Mesenchymal stem cell (in vitro differentiated cells and primary cell): ENCODE results near the gene KCNIP4.

Source experiments
- DNase-seq: peaks from one replicate; pipeline ENCODE4 v3.0.0-alpha.2; 2013
- H2AFZ ChIP-seq: one replicate; pipeline ENCODE4 v1.6.1; 2013; ENCODE audit warnings: low read depth, mild to moderate bottlenecking, control low read depth, inconsistent platforms, low read length, moderate library complexity
- H2AK5ac ChIP-seq: 2 replicates; pipeline ENCODE4 v1.6.1; 2013; ENCODE audit warnings: low read length, moderate library complexity, mild to moderate bottlenecking, inconsistent platforms; ENCODE audit not compliant: severe bottlenecking
- H2BK120ac ChIP-seq: one replicate; pipeline ENCODE4 v1.6.1; 2013; ENCODE audit warnings: low read depth, mild to moderate bottlenecking, inconsistent platforms, low read length, moderate library complexity
- H2BK12ac ChIP-seq, 2 experiments: one replicate each; pipeline ENCODE4 v1.6.1; 2013; ENCODE audit warnings: inconsistent platforms in 2 of 2, low read length in 2 of 2, mild to moderate bottlenecking in 2 of 2, moderate library complexity in 2 of 2, control low read depth in 1 of 2
- H2BK15ac ChIP-seq: one replicate; pipeline ENCODE4 v1.6.1; 2013; ENCODE audit warnings: mild to moderate bottlenecking, low read depth, inconsistent platforms; ENCODE audit not compliant: poor library complexity, severe bottlenecking
- H2BK5ac ChIP-seq: 2 replicates; pipeline ENCODE4 v1.6.1; 2013; ENCODE audit warnings: low read depth, mild to moderate bottlenecking, low read length, control low read depth, inconsistent platforms; ENCODE audit not compliant: poor library complexity, severe bottlenecking
- H3K14ac ChIP-seq, 2 experiments: one replicate each; pipeline ENCODE4 v1.6.1; 2013; ENCODE audit warnings: inconsistent platforms in 2 of 2, low read length in 2 of 2, control low read depth in 1 of 2, mild to moderate bottlenecking in 1 of 2, moderate library complexity in 1 of 2
- H3K18ac ChIP-seq, 2 experiments: one replicate each; pipeline ENCODE4 v1.6.1; 2013; ENCODE audit warnings: inconsistent platforms in 2 of 2, low read length in 2 of 2, control low read depth in 1 of 2, low read depth in 1 of 2, mild to moderate bottlenecking in 1 of 2
- H3K23ac ChIP-seq, 2 experiments: one replicate each; pipeline ENCODE4 v1.6.1; 2013; ENCODE audit warnings: inconsistent platforms in 2 of 2, low read length in 2 of 2, mild to moderate bottlenecking in 2 of 2, moderate library complexity in 2 of 2, control low read depth in 1 of 2
- H3K27ac ChIP-seq: 2 replicates; pipeline ENCODE4 v1.5.1; 2013; ENCODE audit warnings: mild to moderate bottlenecking, moderate library complexity, low read length, control low read depth, inconsistent platforms; ENCODE audit not compliant: poor library complexity, severe bottlenecking
- H3K27me3 ChIP-seq, 2 experiments: 2 replicates each; pipeline versions ENCODE4 v1.6.1 to v1.7.0; 2013; ENCODE audit warnings: low read length in 2 of 2, mild to moderate bottlenecking in 2 of 2, moderate library complexity in 2 of 2, control low read depth in 1 of 2, inconsistent platforms in 1 of 2; ENCODE audit not compliant: control insufficient read depth in 1 of 2, insufficient read depth in 1 of 2
- H3K36me3 ChIP-seq, 2 experiments: 2 replicates each; pipeline versions ENCODE4 v1.6.1 to v1.7.0; 2013; ENCODE audit warnings: low read length in 2 of 2, control low read depth in 1 of 2, inconsistent platforms in 1 of 2, low read depth in 1 of 2, mild to moderate bottlenecking in 1 of 2; ENCODE audit not compliant: insufficient read depth in 2 of 2, control insufficient read depth in 1 of 2
- H3K4ac ChIP-seq, 2 experiments: one replicate each; pipeline ENCODE4 v1.6.1; 2013; ENCODE audit warnings: inconsistent platforms in 2 of 2, low read length in 2 of 2, mild to moderate bottlenecking in 2 of 2, moderate library complexity in 2 of 2, control low read depth in 1 of 2, low read depth in 1 of 2
- H3K4me1 ChIP-seq: 2 replicates; pipeline ENCODE4 v1.6.1; 2013; ENCODE audit warnings: low read depth, low read length, control low read depth; ENCODE audit not compliant: control insufficient read depth, insufficient read depth
- H3K4me2 ChIP-seq: 2 replicates; pipeline ENCODE4 v1.6.1; 2013; ENCODE audit warnings: low read length, mild to moderate bottlenecking, inconsistent platforms; ENCODE audit not compliant: poor library complexity, severe bottlenecking
- H3K4me3 ChIP-seq, 2 experiments: 2 replicates each; pipeline versions ENCODE4 v1.5.1 to v1.7.0; 2013; ENCODE audit warnings: low read length in 2 of 2, mild to moderate bottlenecking in 2 of 2, control low read depth in 1 of 2, low read depth in 1 of 2; ENCODE audit not compliant: insufficient read depth in 1 of 2
- H3K79me1 ChIP-seq: replicated peaks from 2 replicates; pipeline ENCODE4 v1.6.1; 2013; ENCODE audit warnings: mild to moderate bottlenecking, control low read depth, low read length, inconsistent platforms; ENCODE audit not compliant: poor library complexity, severe bottlenecking
- H3K9ac ChIP-seq: 2 replicates; pipeline ENCODE4 v1.7.0; 2013; ENCODE audit warnings: mild to moderate bottlenecking, low read length, moderate library complexity
- H3K9me3 ChIP-seq: 2 replicates; pipeline ENCODE4 v1.7.0; 2013; ENCODE audit warnings: mild to moderate bottlenecking, low read length; ENCODE audit not compliant: control insufficient read depth
- H4K8ac ChIP-seq: one replicate; pipeline ENCODE4 v1.6.1; 2013; ENCODE audit warnings: inconsistent platforms, mild to moderate bottlenecking, low read length, moderate library complexity
- H4K91ac ChIP-seq: one replicate; pipeline ENCODE4 v1.6.1; 2013; ENCODE audit warnings: mild to moderate bottlenecking, low read length, inconsistent platforms
- WGBS: methylation state at CpG from one replicate; pipeline ENCODE4 v1.1.7; 2013; ENCODE audit warnings: mixed read lengths; 5-methylcytosine and 5-hydroxymethylcytosine counted together

The KCNIP4 gene

DNA sequence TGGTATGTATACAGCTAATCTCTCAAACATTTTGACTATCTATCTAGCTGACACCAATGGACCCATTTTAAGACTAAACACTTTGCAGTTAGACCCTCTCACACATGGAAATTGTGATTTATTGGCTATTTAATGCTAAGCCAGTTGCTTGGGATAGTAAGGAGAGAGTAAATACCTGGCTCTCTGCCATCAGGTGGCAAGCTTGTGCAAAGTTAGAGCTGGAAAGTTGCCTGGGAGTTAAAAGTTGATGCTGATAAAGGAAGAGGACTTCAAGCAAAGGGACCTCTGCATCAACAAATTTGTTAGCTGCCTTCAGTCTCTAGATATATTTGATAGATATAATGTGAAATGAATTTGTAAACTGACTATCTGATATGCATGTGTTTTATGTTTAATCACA is 1187.2 kb downstream of the KCNIP4 start:
- Histone ChIP-seq H3K27ac (no peak overlapping the region), H3K36me3 (no peaks in the 10 kb centered on the region), H3K4ac (no peak overlapping the region)

GRCh38 chr4:20760053-20760452 is 1188.5 kb downstream of the KCNIP4 start:
- Histone ChIP-seq H3K4me2 (no peak overlapping the region), H3K4me3 (no peak overlapping the region), H3K27ac (no peak overlapping the region), H3K27me3 (no peaks in the 10 kb centered on the region), H3K4ac (no peak overlapping the region), H3K79me1 (no peaks in the 10 kb centered on the region), H3K23ac (no peak overlapping the region), H4K8ac (no peak overlapping the region), H2BK5ac (no peak overlapping the region), H2AK5ac (no peak overlapping the region), H3K14ac (no peak overlapping the region), H3K9ac (no peak overlapping the region), H2AFZ (no peak overlapping the region), H2BK12ac (no peak overlapping the region), H2BK120ac (no peak overlapping the region), H3K9me3 (no peaks in the 10 kb centered on the region), H3K36me3 (no peaks in the 10 kb centered on the region), H3K18ac (no peak overlapping the region), H3K4me1 (peaks cover 2% of the 10 kb centered on the region), H4K91ac (no peak overlapping the region), H2BK15ac (no peak overlapping the region)
- WGBS, result no CpG with 5 or more reads among the region's 2 CpGs
- DNase-seq, result no peak

More for the DNA sequence above, 1187.2 kb downstream of the KCNIP4 start:
- no peak overlapping the region for H2BK12ac ChIP-seq
- no peak overlapping the region for H3K9ac ChIP-seq
- no peak for DNase-seq
- peaks cover 2% of the 10 kb centered on the region for H3K4me1 ChIP-seq
- H2BK120ac ChIP-seq, result no peak overlapping the region
- H2AFZ ChIP-seq, result no peak overlapping the region
- no peak overlapping the region for H2BK5ac ChIP-seq
- H3K4me2 ChIP-seq, result no peak overlapping the region
- no peak overlapping the region for H3K14ac ChIP-seq
- H4K91ac ChIP-seq, result no peak overlapping the region
- no peak overlapping the region for H3K4me3 ChIP-seq
- H3K27me3 ChIP-seq, result no peaks in the 10 kb centered on the region
- no peaks in the 10 kb centered on the region for H3K9me3 ChIP-seq
- no peak overlapping the region for H4K8ac ChIP-seq
- H3K18ac ChIP-seq, result no peak overlapping the region
- H3K79me1 ChIP-seq, result no peaks in the 10 kb centered on the region
- no peak overlapping the region for H3K23ac ChIP-seq
- H2AK5ac ChIP-seq, result no peak overlapping the region
- H2BK15ac ChIP-seq, result no peak overlapping the region

- H3K4me1 ChIP-seq, result no peaks in the 10 kb centered on the region
- no peak overlapping the region for H2AFZ ChIP-seq
- 71% methylated on average over 1 of the region's 1 CpG for WGBS
- no peaks in the 10 kb centered on the region for H3K9me3 ChIP-seq
- no peak for DNase-seq
- no peaks in the 10 kb centered on the region for H3K27me3 ChIP-seq
- no peak overlapping the region for H2BK5ac ChIP-seq
- no peaks in the 10 kb centered on the region for H3K79me1 ChIP-seq
- H2BK120ac ChIP-seq, result no peak overlapping the region
- H3K4me2 ChIP-seq, result no peak overlapping the region
- H2BK12ac ChIP-seq, result no peak overlapping the region
- H2BK15ac ChIP-seq, result no peak overlapping the region
- no peak overlapping the region for H3K27ac ChIP-seq
- H3K4ac ChIP-seq, result no peak overlapping the region
- no peak overlapping the region for H3K23ac ChIP-seq
- no peak overlapping the region for H3K4me3 ChIP-seq
- no peak overlapping the region for H3K14ac ChIP-seq
- no peak overlapping the region for H3K18ac ChIP-seq
- H4K91ac ChIP-seq, result no peak overlapping the region
- H4K8ac ChIP-seq, result no peak overlapping the region
- peaks cover 0 to 20% of the 10 kb centered on the region in 2 experiments for H3K36me3 ChIP-seq
- no peak overlapping the region for H3K9ac ChIP-seq
- H2AK5ac ChIP-seq, result no peak overlapping the region
Observed at GRCh38 chr4:20754036-20754435, 1194.5 kb downstream of the KCNIP4 start.

GRCh38 chr4:20752641-20753040 is 1195.9 kb downstream of the KCNIP4 start:
- Histone ChIP-seq H3K23ac (no peak overlapping the region), H3K4me2 (no peak overlapping the region), H2AFZ (no peak overlapping the region), H3K9me3 (no peaks in the 10 kb centered on the region), H3K4ac (no peak overlapping the region), H2BK12ac (no peak overlapping the region), H3K36me3 (peaks cover 0 to 20% of the 10 kb centered on the region in 2 experiments), H2BK120ac (no peak overlapping the region), H4K8ac (no peak overlapping the region), H3K27me3 (no peaks in the 10 kb centered on the region), H3K18ac (no peak overlapping the region), H3K4me3 (no peak overlapping the region), H3K14ac (no peak overlapping the region), H3K79me1 (no peaks in the 10 kb centered on the region), H3K27ac (no peak overlapping the region), H2AK5ac (no peak overlapping the region), H2BK5ac (no peak overlapping the region), H3K4me1 (no peaks in the 10 kb centered on the region), H3K9ac (no peak overlapping the region), H4K91ac (no peak overlapping the region), H2BK15ac (no peak overlapping the region)
- WGBS, result no CpG with 5 or more reads among the region's 3 CpGs
- DNase-seq, result peak; percentile 38
